H1 (cell line): Measurements from ENCODE around the gene PIGU. TPM values are rescaled to one million over a fixed set of nuclear protein-coding genes. Genes with fewer than 3 reads are reported as not detected.

Source experiments
- CBX5 ChIP-seq: fragments of 300-800, 300-1000 bp; sonication (generic); IDR thresholded peaks from 2 replicates; pipeline ENCODE4 v1.7.1; 2016; ENCODE audit warnings: antibody characterized with exemption, low read length, low read depth
- CTBP2 ChIP-seq: IDR thresholded peaks from 2 replicates; pipeline ENCODE4 v1.7.0; 2011; ENCODE audit warnings: borderline replicate concordance, mild to moderate bottlenecking, moderate library complexity, mixed read lengths, low read length; ENCODE audit not compliant: insufficient read depth, insufficient read length
- EZH2 ChIP-seq: fragments of 200-600 bp; sonication (generic); IDR thresholded peaks from 2 replicates; pipeline ENCODE4 v1.7.1; 2012; ENCODE audit warnings: low read depth, mild to moderate bottlenecking, moderate library complexity, low read length, inconsistent platforms; ENCODE audit not compliant: severe bottlenecking
- GTF2F1 ChIP-seq: IDR thresholded peaks from 2 replicates; pipeline ENCODE4 v1.6.1; 2012; ENCODE audit warnings: low read depth, low read length, improper control_type of control experiment, borderline replicate concordance
- HDAC6 ChIP-seq: IDR thresholded peaks from one replicate; pipeline ENCODE4 v1.7.1; 2012; ENCODE audit warnings: low read depth, mild to moderate bottlenecking, inconsistent platforms, low read length, moderate library complexity
- PHF8 ChIP-seq: fragments of 200-600 bp; sonication (generic); conservative IDR thresholded peaks from 2 replicates; pipeline ENCODE4 v1.7.1; 2012; ENCODE audit warnings: low read depth, mild to moderate bottlenecking, inconsistent platforms, low read length, moderate library complexity
- RXRA ChIP-seq: IDR thresholded peaks from 2 replicates; pipeline ENCODE4 v1.6.1; 2011; ENCODE audit warnings: low read depth, mild to moderate bottlenecking, low read length, moderate library complexity; ENCODE audit not compliant: insufficient read depth
- TBP ChIP-seq: IDR thresholded peaks from 2 replicates; pipeline ENCODE4 v1.6.1; 2011; ENCODE audit warnings: low read depth, low read length, improper control_type of control experiment
- TCF12 ChIP-seq: IDR thresholded peaks from 2 replicates; pipeline ENCODE4 v1.6.1; 2011; ENCODE audit warnings: low read depth, mild to moderate bottlenecking, low read length
- polyA plus RNA-seq, 7 experiments: library from polyadenylated mRNA; depleted of rRNA in 3 of 7; stranded (reverse) in 5 of 7; unstranded in 2 of 7; fragments of >200 nt in 5 of 7; fragments of 200-250 nt in 2 of 7; gene quantifications; 1 replicate in 5 of 7; 2 replicates in 1 of 7; 4 replicates in 1 of 7; pipeline versions ENCODE4 v1.2.1 to v1.2.3, GENCODE V29; 2011 to 2013; ENCODE audit warnings: missing spikeins in 2 of 7, mixed read lengths in 2 of 7
- total RNA-seq: library from RNA; stranded (reverse); fragmentation: NEBNext Ultra II Directional; extraction: Animal tissue kit (Norgen Biotek cat#: 25700); gene quantifications from 2 replicates; pipeline ENCODE4 v1.2.1, GENCODE V29; 2021
- TF ChIP-seq, protein P1 (sequence below): IDR thresholded peaks from 2 replicates; pipeline ENCODE4 v1.6.1; 2011; ENCODE audit warnings: low read depth, mild to moderate bottlenecking, low read length; ENCODE audit not compliant: insufficient read depth

Gene PIGU
- total and polyA plus RNA-seq, 2 of the 8 experiments (the other 6 are each of a cell fraction or from before 2014, with no cell fraction given) = 28.3 to 117 TPM

DNA sequence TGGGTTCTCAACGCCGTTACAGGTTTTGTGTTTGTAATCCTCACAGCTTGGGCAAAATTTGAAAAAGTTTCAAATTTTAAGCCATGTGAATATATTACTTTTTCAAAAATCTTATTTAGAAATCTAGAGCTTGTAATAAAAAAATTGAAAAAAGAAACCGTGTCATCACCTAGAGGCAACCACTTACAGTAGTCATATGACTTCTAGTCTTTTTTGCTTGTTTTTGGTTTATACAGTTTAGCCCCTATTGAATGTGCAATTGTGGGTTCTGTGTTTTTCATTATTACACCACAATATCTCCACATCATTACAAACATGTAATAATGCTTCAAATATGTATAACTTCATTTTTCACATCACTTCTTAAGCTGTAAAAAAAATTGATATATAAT is 159.8 kb downstream of the PIGU start (continued):
- no peak for TF ChIP-seq CBX5
- no peak for TF ChIP-seq TBP
- TF ChIP-seq EZH2 = no peak
- no peak for TF ChIP-seq HDAC6
- TF ChIP-seq GTF2F1 = no peak
- no peak for TF ChIP-seq RXRA
- TF ChIP-seq CTBP2 = no peak
- TF ChIP-seq PHF8 = no peak
- TF ChIP-seq, protein P1, sequence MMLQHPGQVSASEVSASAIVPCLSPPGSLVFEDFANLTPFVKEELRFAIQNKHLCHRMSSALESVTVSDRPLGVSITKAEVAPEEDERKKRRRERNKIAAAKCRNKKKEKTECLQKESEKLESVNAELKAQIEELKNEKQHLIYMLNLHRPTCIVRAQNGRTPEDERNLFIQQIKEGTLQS = no peak
- TF ChIP-seq TCF12 = no peak
